OCI-LY3 (cell line): ENCODE measurements around the gene TUBB.

Experiments
- H2AFZ ChIP-seq: fragments of 200-600, 300-600 bp; shearing (Covaris generic); 2 replicates; pipeline ENCODE4 v1.6.0; 2014; ENCODE audit warnings: antibody characterized with exemption, low read depth, low read length
- H3K27ac ChIP-seq: fragments of 200-600, 300-600 bp; sonication (generic); 2 replicates; pipeline ENCODE4 v1.5.1; 2014; ENCODE audit warnings: mild to moderate bottlenecking, low read length, moderate library complexity, mixed read lengths
- H3K27me3 ChIP-seq: fragments of 200-600, 300-600 bp; sonication (generic); 2 replicates; pipeline ENCODE4 v1.6.1; 2014; ENCODE audit warnings: low read depth, low read length, mixed read lengths
- H3K36me3 ChIP-seq: fragments of 200-600, 300-600 bp; sonication (generic); replicated peaks from 2 replicates; pipeline ENCODE3; 2014; ENCODE audit warnings: low read depth, low read length, mixed read lengths
- H3K4me1 ChIP-seq: fragments of 300-600, 200-600 bp; sonication (generic); 2 replicates; pipeline ENCODE4 v1.6.1; 2014; ENCODE audit warnings: low read length, mixed read lengths
- H3K4me2 ChIP-seq: fragments of 200-600, 300-600 bp; sonication (generic); 2 replicates; pipeline ENCODE4 v1.6.1; 2014; ENCODE audit warnings: low read length, mixed read lengths
- H3K4me3 ChIP-seq: fragments of 300-600, 200-600 bp; sonication (generic); 2 replicates; pipeline ENCODE4 v1.5.1; 2014; ENCODE audit warnings: antibody characterized with exemption, mild to moderate bottlenecking, low read length, moderate library complexity
- H3K79me2 ChIP-seq: fragments of 300-600, 200-600 bp; shearing (Covaris generic); 2 replicates; pipeline ENCODE4 v1.6.1; 2014; ENCODE audit warnings: mild to moderate bottlenecking, low read length, mixed read lengths
- H3K9ac ChIP-seq: fragments of 300-600, 200-600 bp; shearing (Covaris generic); 2 replicates; pipeline ENCODE4 v1.6.0; 2014; ENCODE audit warnings: mild to moderate bottlenecking, low read length, moderate library complexity
- H3K9me3 ChIP-seq: fragments of 200-600, 300-600 bp; shearing (Covaris generic); 2 replicates; pipeline ENCODE4 v1.6.1; 2014; ENCODE audit warnings: low read length, mixed read lengths; ENCODE audit not compliant: insufficient read depth
- H4K20me1 ChIP-seq: fragments of 200-600, 300-600 bp; sonication (generic); 2 replicates; pipeline ENCODE4 v1.6.1; 2016; ENCODE audit warnings: low read length, mixed read lengths; ENCODE audit not compliant: insufficient read depth
- CTCF ChIP-seq: fragments of 200-600, 300-600 bp; sonication (generic); IDR thresholded peaks from 2 replicates; pipeline ENCODE4 v1.5.1; 2014; ENCODE audit warnings: antibody characterized with exemption, low read length, low read depth
- EZH2phosphoT487 ChIP-seq: fragments of 200-600 bp; shearing (Covaris generic); IDR thresholded peaks from 2 replicates; pipeline ENCODE4 v1.6.1; 2018; ENCODE audit warnings: antibody characterized with exemption, mixed run types, low read depth

Gene TUBB

GRCh38 chr6:30719791-30720737, at the start of gene TUBB:
Gene TUBB, plus strand, starts transcription at chr6:30720352. Its CDS starts 155 bp downstream, at chr6:30720507.
- TF ChIP-seq CTCF (no peak), EZH2phosphoT487 (no peak)
- H4K20me1 ChIP-seq = peaks cover 37% of the 10 kb centered on the region
- H2AFZ ChIP-seq = 0 out of 2 replicates have a peak within 1 kb of the TSS, but pooled peaks have one; percentile 62
- no peaks in the 10 kb centered on the region for H3K9me3 ChIP-seq
- H3K4me3 ChIP-seq = peak within 1 kb of the TSS; percentile 99
- peaks cover 31% of the 10 kb centered on the region for H3K4me1 ChIP-seq
- peak within 1 kb of the TSS; percentile 93 for H3K4me2 ChIP-seq
- H3K36me3 ChIP-seq = peaks cover 28% of the 10 kb centered on the region
- H3K9ac ChIP-seq = peak within 1 kb of the TSS; percentile 100
- no peaks in the 10 kb centered on the region for H3K27me3 ChIP-seq
- peaks cover 73% of the 10 kb centered on the region for H3K79me2 ChIP-seq
- peak within 1 kb of the TSS; percentile 98 for H3K27ac ChIP-seq

- no peaks in the 10 kb centered on the region for H4K20me1 ChIP-seq
- H3K4me2 ChIP-seq = no peak overlapping the region
- H3K27me3 ChIP-seq = no peaks in the 10 kb centered on the region
Measured at GRCh38 chr6:30670760-30671527, 49.2 kb upstream of the TUBB start.

GRCh38 chr6:30672445-30673253, 47.5 kb upstream of the TUBB start, which contains the start of gene DHX16:
Gene DHX16, minus strand, starts transcription at chr6:30673006. Its CDS starts 165 bp downstream, at chr6:30672841.
- Histone ChIP-seq H4K20me1 (no peaks in the 10 kb centered on the region), H3K4me2 (peak within 1 kb of the TSS; percentile 69), H3K27ac (no peak within 1 kb of the TSS), H3K27me3 (no peaks in the 10 kb centered on the region), H3K79me2 (peaks cover 14% of the 10 kb centered on the region), H3K4me1 (0 out of 2 replicates have a peak, but pooled peaks cover 3% of the 10 kb centered on the region), H3K9ac (peak within 1 kb of the TSS; percentile 65), H3K9me3 (no peaks in the 10 kb centered on the region), H3K36me3 (peaks cover 7% of the 10 kb centered on the region), H2AFZ (peak within 1 kb of the TSS; percentile 60), H3K4me3 (peak within 1 kb of the TSS; percentile 94)
- TF ChIP-seq EZH2phosphoT487 (no peak), CTCF (peak; percentile 69)

More at GRCh38 chr6:30670760-30671527, 49.2 kb upstream of the TUBB start:
- 0 out of 2 replicates have a peak, but pooled peaks cover 3% of the 10 kb centered on the region for H3K4me1 ChIP-seq
- peaks cover 14% of the 10 kb centered on the region for H3K79me2 ChIP-seq
- H3K9ac ChIP-seq = no peak overlapping the region
- H3K27ac ChIP-seq = no peak overlapping the region
- H3K4me3 ChIP-seq = no peak overlapping the region
- no peak overlapping the region for H2AFZ ChIP-seq
- TF ChIP-seq CTCF (no peak), EZH2phosphoT487 (no peak)
- H3K9me3 ChIP-seq = no peaks in the 10 kb centered on the region
- H3K36me3 ChIP-seq = peaks cover 2% of the 10 kb centered on the region
